COR-L47 (cell line): ENCODE data around the gene DLEU7.

Experiments used
- DNase-seq: peaks from one replicate; lab custom pipeline; 2025; lab: John Stamatoyannopoulos, UW

The DLEU7 gene

DNA sequence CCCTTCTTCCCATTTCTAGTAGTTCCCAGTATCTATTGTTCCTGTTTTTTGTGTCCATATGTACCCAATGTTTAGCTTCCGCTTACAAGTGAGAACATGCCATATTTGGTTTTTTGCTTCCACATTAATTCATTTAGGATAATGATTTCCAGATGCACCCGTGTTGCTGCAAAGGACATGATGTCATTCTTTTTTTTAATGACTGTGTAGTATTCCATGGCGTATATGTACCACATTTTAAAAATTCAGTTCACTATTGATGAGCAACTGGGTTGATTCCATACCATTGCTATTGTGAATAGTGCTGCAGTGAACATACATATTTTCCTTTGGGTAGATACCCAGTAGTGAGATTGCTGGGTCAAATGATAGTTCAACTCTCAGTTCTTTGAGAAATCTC is 50.5 kb downstream of the DLEU7 start:
- DNase-seq = no peak

DNA sequence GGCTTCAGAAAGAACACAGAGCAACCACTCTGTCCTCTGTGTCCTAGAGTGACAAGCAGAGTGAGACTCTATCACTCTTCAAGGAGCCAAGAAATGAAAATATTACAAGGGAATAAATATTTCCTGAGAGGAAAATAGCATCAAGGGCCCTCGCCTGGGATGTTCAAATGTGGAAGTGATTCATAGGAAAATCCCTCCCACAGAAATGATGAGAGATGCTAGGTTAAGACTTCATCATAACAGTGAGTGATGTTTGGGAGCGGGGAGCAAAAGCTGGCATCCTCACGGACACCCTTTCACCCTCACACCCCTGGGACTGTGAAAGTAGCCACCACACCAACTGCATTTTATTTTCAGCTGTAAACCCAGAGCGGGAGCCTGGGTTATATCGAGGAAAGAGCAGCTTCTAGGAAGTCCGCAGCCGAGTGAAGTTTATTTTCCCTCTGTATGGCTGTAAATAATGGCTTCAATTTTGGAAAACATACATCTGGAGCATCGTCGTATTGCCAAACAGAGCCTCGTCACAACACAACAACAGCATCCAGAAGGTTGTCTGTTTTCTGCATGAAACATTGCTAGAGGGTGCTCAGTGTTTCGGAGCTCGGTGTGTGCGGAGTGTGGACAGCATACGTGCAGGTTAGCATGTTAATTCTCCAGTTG is 54.8 kb downstream of the DLEU7 start:
- no peak for DNase-seq

DNA sequence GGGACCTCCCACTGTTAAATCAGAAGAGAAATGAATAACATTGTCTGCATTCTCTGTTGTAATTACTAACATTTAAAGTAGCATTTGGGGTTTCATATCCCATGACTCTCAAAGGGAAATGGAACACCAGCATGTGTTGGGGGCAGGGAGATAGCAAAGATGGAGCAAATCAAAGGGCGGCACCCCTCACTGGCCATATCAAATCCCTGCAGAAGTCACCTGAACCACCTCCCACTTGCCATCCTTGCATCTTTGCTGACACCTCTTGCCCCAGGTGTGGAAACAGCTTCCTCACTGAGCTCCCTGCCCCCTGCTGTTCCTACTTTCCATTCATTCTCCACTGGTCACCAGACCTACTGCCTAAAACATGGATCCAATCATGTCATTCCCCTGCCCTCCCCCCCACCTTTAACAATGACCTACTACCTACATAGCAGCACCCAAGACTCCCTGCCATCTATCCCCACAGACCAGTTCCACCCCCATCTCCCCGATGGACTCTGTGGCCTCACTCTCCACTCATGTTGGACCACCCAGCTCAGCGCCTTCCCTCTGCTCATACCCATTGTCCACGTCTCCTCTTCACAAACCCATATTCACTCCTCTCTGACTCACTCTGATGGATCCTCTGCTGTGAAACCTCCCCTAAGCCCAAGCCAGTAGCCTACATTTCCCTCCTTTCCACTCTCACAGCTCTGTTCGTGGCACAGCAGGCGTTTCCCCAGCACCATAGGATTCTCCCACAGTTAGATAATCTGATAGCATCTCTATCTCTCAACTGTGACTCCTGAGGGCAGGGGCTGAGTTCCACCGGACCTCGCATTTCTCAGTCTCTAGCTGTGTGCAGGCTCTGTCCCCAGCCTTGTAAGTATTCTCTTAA is 55.9 kb downstream of the DLEU7 start:
- no peak for DNase-seq

DNA sequence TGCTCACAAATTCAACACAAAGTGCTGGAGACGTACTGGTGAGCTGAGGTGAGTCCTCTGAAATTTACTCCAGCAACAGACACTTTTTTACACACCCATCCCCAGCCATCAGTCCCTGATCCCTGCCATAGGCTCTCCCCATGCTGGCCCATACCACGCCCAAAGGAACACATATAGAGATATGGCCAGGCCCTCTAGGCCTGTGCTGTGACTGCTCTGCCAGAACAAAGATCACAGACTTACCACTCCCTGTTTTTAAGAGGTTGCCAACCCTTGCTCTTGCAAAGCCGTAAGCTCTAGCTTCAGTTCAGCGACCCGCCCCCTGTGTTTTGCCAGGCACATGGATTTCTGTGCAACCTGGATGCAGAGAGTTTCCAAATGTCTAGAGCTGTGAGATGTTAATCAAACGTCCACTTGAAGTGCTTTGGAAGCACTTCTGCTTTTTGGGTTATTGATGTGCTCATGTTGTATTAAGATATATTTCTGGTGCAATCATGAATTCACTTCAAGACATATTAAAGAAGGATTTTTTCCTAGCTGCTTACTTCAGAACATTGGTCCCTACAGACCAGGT is 59.7 kb downstream of the DLEU7 start:
- no peak for DNase-seq

DNA sequence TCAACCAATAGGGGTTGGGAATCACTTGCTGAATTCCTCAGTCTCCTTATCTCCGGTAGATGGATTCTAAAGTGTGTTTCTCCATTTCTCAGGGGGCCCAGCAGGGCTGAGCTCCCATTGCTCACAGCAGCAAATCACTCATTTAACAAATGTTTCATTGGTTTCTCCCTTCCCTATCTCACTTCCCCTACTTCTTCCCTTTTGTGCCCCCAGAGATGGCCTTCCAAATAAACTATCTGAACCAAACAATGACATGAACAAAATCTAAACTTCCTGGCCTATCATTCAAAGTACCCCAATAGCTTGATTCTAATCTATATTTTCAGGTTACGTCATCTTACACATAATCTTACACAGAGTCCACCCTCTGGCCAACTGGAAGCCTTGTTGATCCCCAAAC is 60.4 kb downstream of the DLEU7 start:
- no peak for DNase-seq

DNA sequence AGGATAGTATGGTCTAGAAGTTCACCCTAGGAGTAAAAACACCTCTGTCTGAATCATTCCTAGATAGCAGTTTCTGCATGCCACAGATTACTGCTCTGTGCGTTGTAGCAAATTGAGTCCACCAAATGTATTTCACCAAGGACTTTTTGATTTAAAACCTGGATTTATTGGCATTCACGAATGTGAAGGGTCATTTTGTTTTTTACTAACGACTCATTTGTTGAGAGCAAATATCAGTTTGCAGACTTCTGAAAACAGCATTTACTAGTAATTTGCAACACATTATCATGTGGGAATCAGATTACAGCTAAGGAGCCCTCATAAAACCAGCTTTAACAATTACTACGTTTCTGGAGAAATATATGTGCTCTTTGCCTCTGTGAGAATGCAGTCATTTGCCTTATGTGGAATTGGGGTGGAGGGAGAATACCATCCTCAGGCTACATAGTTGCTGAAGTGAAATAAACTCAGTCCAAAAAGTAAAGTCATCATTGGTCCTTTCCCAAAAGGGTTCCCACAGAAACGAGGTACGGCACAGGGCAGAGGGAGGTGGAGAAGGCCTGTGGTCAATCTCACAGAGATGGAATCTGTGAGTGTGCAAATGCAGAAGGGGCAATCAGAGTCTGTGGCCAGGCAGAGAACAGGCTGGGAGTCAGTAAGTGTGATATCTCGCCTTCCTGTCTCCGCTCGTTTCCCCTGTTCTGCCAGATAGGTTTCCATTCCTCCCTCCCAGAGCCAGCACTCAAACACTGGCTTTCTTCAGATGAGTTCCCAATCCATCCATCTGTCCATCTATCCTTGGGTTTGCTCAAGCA is 63.1 kb downstream of the DLEU7 start:
- no peak for DNase-seq

DNA sequence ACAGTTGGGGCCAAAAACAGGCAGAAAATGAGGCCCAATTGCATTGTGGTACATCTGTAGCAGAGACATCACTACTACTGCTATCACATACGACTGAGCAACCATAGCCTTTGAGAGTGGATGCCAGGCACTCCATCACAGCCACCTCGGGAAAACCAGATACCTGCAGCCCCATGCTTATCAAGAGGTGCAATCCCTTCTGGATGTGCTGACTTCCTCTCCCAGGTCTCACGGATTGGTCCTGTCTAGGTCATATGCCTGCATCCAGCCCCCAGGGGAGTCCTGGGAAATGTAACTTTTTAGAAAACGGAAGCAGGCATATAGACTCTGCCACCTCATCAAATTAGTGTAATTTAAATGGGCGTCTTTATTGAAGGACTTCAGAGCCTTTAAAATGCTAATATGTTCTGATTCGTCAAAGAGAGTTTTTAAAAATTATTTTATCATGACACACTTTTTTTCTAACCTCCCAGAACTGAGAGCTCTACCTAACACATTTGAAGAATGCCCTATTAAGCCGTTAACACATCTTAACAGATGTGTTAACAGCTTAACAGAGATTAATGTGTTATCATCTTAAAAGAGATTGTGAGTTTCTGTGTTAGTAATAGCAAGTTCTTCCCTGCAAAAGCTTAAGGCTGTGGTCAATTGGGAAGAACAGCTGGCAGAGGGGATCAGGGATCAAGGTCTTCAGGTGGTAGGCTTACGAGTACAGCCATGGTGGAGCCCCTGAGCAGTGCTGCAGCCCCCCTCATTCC is 63.9 kb downstream of the DLEU7 start:
- DNase-seq = no peak
